Stimulated activated CD8-positive, alpha-beta memory T cell treated with anti-CD3 and anti-CD28 coated beads, Interleukin-12 subunit alpha, Interleukin-12 subunit beta, amount 100 ng/mL, for 24 hours (primary cell): ENCODE results near the gene BCAS3.
"Not testable (repeated sequence)": the region's sequence is repeated elsewhere in the genome, so short reads cannot be mapped to it uniquely, and the experiment has no call there.

Experiments
- DNase-seq: peaks from one replicate; pipeline ENCODE4 v3.0.0-alpha.2; 2020; ENCODE audit errors: extremely low read depth

BCAS3 gene

DNA sequence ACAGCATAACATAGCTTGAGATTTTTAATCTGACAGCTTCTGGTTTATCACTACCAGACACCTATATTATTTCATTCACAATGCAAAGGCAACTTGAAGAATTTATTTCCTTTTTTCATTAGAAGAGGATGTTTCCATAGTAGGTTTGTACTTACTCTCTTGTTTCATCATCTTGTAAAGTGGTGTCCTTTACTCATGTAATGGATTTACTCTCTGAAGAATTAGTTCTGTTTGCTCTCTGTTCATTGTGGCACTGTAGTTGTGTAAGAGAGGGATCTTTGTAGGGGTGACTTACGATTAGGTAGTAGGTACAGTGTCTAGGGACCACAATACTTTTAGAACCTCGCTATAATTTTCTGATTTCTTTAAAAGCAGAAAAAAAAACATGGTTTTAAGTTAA, 256.1 kb downstream of the BCAS3 start:
- no peak for DNase-seq

DNA sequence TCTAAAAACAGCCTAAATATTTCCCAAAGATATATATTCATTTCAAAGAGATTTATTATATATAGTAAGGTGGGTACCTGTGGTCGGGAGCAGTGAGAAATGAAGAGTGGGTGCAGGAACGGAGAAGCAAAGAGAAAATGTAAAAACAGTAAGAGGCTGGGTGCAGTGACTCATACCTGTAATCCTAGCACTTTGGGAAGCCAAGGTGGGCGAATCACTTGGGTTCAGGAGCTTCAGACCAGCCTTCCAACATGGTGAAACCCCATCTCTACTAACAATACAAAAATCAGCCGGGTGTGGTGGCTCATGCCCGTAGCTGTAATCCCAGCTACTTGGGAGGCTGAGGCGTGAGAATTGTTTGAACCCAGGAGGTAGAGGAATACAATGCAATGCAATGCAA, 257.1 kb downstream of the BCAS3 start:
- DNase-seq, result no peak

GRCh38 chr17:60935991-60936390, 258.3 kb downstream of the BCAS3 start:
- DNase-seq, result not testable (repeated sequence)

- DNase-seq, result no peak
Measured at GRCh38 chr17:60939318-60939717, 261.7 kb downstream of the BCAS3 start.

- no peak for DNase-seq
Measured at GRCh38 chr17:60941028-60941427, 263.4 kb downstream of the BCAS3 start.

DNA sequence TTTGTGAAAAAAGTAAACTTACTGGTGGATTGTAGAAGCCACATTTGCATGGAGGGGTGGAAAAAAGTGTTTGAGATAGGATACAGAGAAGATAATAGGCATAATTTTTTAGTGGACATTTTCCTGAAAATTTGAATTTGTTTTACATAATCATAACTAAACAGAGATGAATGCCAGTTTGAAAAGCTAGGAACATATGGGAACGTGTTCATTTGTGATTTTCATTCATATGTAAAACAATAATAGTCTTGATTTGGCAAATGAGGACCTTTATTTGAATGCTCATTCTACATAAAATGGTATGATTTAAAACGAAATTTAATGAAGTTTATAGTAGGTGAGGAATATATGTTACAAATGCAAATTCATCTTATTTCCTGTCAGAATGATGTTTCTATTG, 263.9 kb downstream of the BCAS3 start:
- DNase-seq, result no peak

DNA sequence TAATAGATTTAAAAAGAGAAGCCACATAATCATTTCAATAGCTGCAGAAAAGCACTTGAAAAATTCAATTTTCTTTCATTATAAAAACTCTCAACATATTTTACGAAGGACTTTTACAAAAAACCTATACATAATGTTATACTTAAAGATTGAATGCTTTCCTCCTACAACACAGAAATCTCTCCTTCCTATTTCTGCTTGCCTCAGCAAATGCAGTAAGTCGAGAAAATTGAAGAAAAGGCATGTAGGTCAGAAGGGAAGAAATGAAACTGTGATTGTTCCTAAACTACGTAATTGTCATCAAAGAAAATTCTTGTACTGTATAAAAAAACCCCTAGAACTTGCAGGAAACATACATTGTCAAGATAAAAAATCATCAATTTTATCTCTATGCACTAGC, 267.1 kb downstream of the BCAS3 start:
- DNase-seq, result no peak

DNA sequence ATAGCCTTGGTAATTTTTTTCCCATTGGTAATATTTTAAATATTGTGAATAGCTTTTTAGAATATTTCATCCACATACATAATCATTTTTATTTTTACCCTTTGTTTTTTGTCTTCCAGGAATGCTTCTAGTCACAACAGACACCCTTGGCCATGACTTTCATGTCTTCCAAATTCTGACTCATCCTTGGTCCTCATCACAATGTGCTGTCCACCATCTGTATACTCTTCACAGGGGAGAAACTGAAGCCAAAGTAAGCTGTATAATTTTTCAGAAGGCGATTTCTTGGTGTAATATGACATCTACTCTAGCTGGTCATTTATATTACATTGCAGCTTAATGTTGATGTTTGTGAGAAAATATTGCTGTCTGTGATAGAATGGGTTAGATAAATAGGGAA, 269.4 kb downstream of the BCAS3 start:
- DNase-seq, result no peak

- DNase-seq, result no peak
Measured at GRCh38 chr17:60947543-60947942, 269.9 kb downstream of the BCAS3 start.

- no peak for DNase-seq
Measured at GRCh38 chr17:60952747-60953146, 275.1 kb downstream of the BCAS3 start.

GRCh38 chr17:60959011-60959410, 281.4 kb downstream of the BCAS3 start:
- DNase-seq, result no peak

DNA sequence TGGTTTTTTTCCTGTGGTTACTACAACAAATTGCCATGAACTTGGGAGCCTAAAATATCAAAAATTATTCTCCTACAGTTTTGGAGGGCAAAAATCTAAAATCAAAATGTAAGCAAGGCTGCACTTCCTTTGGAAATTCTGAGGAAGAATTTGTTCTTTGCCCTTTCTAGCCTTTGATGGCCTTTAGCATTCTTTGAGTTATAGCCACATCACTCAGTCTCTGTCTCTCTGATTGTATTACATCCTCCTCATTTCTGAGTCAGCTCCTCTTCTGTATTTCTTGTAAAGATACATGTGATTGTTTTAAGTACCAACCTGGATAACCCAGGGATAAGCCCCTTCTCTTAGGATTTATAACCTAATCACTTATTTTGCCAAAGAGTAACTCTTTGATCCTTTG, 282.0 kb downstream of the BCAS3 start:
- DNase-seq, result no peak

DNA sequence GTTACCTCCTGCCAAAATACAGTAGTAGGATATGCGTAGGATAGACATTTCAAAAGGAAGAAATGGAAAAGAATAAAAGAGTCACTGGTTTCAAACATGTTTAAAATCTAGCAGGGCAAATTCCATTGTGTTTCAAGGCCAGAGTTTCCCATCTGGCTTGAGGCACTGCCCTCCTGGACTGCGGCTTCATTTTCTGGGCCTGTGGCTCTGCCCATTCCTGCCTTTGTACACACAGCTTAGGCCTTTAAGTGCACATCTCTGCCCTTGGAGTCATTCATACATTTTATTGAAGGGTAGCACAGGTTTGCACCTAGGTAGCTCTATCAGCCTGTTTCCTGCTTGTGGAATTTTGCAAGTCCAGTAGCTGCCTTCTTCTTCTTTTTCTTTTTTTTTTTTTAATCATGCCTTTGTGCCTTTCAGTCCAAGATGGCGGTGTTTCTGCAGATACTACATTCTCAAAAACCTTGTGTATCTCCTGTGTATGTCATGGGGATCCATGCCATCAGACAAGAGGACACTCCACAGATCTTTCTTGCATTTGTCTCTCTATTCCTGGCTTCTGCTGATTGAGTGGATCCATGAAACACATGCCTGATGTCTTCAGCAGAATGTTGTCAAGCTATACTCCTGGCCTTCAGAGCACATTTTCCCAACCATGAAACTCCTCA, 282.9 kb downstream of the BCAS3 start:
- DNase-seq, result no peak

DNA sequence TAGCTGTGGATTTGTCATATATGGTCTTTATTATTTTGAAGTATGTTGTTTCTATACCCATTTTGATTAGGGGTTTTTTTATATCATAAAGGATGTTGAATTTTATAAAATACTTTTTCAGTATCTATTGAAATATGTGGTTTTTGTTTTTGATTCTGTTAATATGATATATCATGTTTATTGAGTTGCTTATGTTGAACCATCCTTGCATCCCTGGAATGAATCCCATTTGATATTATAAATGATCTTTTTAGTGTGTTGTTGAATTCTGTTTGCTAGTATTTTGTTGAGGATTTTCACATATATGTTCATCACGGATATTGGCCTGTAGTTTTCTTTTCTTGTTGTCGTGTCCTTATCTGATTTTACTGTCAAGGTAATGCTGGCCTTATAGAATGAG, 286.5 kb downstream of the BCAS3 start:
- DNase-seq, result no peak

- DNase-seq, result no peak
Measured at GRCh38 chr17:60968266-60968665, 290.6 kb downstream of the BCAS3 start.

DNA sequence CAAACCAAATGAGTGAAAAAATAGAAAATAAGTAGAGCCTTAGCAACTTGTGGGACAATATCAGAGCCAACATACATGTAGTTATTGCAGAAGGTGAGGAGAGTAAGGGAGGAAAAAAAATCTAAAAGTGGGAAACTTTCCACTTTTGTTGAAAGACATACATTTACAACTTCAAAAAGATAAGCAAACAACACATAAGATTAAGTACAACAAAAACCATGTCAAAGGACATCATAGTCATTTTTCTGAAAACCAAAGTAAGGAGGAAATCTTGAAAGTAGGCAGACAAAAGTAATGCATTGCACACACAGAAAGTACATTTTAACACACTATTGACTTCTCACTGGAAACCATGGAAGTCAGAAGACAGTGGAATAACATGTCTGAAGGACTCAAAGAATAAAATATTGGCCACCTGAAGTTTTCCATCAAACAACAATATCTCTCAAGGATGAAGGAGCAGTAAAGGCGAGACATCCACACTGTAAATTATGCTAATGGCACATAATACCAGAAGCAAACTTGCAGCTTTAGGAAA, 291.9 kb downstream of the BCAS3 start:
- no peak for DNase-seq

GRCh38 chr17:60970741-60971140, 293.1 kb downstream of the BCAS3 start:
- DNase-seq, result no peak

GRCh38 chr17:60971515-60972369, 294.1 kb downstream of the BCAS3 start:
- DNase-seq, result no peak

GRCh38 chr17:60976861-60977260, 299.2 kb downstream of the BCAS3 start:
- not testable (repeated sequence) for DNase-seq

DNA sequence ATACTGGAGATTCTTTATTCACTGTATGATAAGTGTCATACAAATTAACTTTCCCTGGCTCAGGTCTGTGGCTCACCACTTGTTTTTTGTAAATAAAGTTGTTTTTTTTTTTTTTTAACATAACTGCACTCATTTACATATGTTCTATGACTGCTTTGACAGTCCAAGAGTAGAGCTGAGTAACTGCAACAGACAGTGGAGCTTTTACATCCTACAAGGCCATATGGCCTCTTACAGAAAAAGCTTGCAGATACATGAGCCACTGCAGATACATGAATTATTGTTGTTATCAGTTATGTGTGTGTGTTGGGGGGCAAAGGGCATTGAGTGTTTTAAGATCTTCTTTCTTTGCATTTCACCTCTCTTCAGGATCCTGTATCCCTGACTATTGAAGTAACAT, 311.7 kb downstream of the BCAS3 start:
- no peak for DNase-seq

DNA sequence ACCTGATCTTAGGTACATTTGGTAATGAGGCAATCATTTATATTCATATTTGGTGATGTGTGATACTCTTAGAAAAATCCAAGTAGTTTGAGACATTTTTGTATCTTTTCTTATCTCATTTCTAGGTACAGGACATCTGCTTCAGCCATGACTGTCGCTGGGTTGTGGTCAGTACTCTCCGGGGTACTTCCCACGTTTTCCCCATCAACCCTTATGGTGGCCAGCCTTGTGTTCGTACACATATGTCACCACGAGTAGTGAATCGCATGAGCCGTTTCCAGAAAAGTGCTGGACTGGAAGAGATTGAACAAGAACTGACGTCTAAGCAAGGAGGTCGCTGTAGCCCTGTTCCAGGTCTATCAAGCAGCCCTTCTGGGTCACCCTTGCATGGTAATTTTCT, 312.2 kb downstream of the BCAS3 start:
- no peak for DNase-seq

GRCh38 chr17:60993497-60993896, 315.8 kb downstream of the BCAS3 start:
- no peak for DNase-seq

DNA sequence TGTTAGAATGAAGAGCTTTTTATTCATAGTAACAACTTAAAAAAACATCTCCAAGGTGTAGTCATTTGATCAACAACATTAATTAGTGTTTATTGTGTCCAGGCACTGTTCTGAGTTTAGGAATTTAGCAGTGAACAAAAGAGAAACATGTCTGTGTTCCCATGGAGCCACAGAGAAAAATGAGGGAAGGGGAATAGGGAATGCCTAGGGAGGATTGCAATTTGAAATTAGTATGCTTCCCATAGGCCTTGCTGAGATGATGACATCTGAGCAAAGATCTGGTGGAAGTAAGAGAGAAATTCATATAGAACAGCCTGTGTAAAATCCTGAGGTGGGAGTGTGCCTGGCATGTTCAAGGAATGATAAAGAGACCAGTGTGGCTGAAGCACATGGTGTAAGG, 318.0 kb downstream of the BCAS3 start:
- no peak for DNase-seq
